CD4-positive, alpha-beta memory T cell (primary cell): Measurements from ENCODE around the gene MED15. TPM values are rescaled to one million over a fixed set of nuclear protein-coding genes. Genes with fewer than 3 reads are reported as not detected.
A peak's percentile ranks its signal among the peaks of the same experiment; 100 is the strongest.
"Not testable (repeated sequence)": the region's sequence is repeated elsewhere in the genome, so short reads cannot be mapped to it uniquely, and the experiment has no call there.

Experiments
- CTCF ChIA-PET: fragments of 350-600 bp; sonication (Branson Sonifier 250); formaldehyde crosslinking; loops from one replicate; lab custom pipeline; 2021; ENCODE audit warnings: inconsistent platforms; ENCODE audit not compliant: partially characterized antibody; lab: Charles Lee
- POLR2A ChIA-PET: fragments of 350-600 bp; sonication (Branson Sonifier 250); formaldehyde crosslinking; loops from one replicate; lab custom pipeline; 2021; ENCODE audit not compliant: partially characterized antibody; lab: Charles Lee
- DNase-seq, 5 donors: peaks; one replicate each; pipeline versions ENCODE4 v3.0.0 to v3.0.0-alpha.2; 2020 to 2022; ENCODE audit warnings: mixed read lengths in 1 of 5
- H3K27ac ChIP-seq: one replicate; pipeline ENCODE4 v1.7.0; 2013; ENCODE audit warnings: low read depth, low read length
- H3K27me3 ChIP-seq: 2 replicates; pipeline ENCODE4 v1.7.0; 2013; ENCODE audit warnings: mild to moderate bottlenecking, low read length, moderate library complexity; ENCODE audit not compliant: insufficient read depth
- H3K36me3 ChIP-seq: 2 replicates; pipeline ENCODE4 v1.7.0; 2013; ENCODE audit warnings: mild to moderate bottlenecking, low read length, moderate library complexity; ENCODE audit not compliant: insufficient read depth
- H3K4me1 ChIP-seq: 2 replicates; pipeline ENCODE4 v1.7.0; 2013; ENCODE audit warnings: mild to moderate bottlenecking, low read length, moderate library complexity; ENCODE audit not compliant: insufficient read depth
- H3K4me3 ChIP-seq, 2 donors: one replicate each; pipeline ENCODE4 v1.7.0; 2013; ENCODE audit warnings: low read length in 2 of 2, mild to moderate bottlenecking in 1 of 2
- H3K9me3 ChIP-seq, 2 donors: one replicate each; pipeline ENCODE4 v1.7.0; 2013; ENCODE audit warnings: low read length in 2 of 2, control low read depth in 1 of 2; ENCODE audit not compliant: control insufficient read depth in 1 of 2
- H3K27ac Mint-ChIP-seq, 7 donors: one replicate each; pipeline ENCODE4 v1.8.0; 2020 to 2021; ENCODE audit warnings: mixed read lengths in 7 of 7, mild to moderate bottlenecking in 6 of 7, inconsistent platforms in 3 of 7, moderate library complexity in 3 of 7
- H3K27me3 Mint-ChIP-seq, 2 donors: one replicate each; pipeline ENCODE4 v1.8.0; 2020 to 2021; ENCODE audit warnings: mixed read lengths in 2 of 2
- H3K36me3 Mint-ChIP-seq, 2 donors: one replicate each; pipeline ENCODE4 v1.8.0; 2020 to 2021; ENCODE audit warnings: mixed read lengths in 2 of 2, inconsistent platforms in 1 of 2, mild to moderate bottlenecking in 1 of 2
- H3K4me1 Mint-ChIP-seq, 4 donors: one replicate each; pipeline ENCODE4 v1.8.0; 2020 to 2021; ENCODE audit warnings: mixed read lengths in 4 of 4, mild to moderate bottlenecking in 1 of 4
- H3K4me3 Mint-ChIP-seq, 8 donors: one replicate each; pipeline ENCODE4 v1.8.0; 2020 to 2021; ENCODE audit warnings: mixed read lengths in 8 of 8, mild to moderate bottlenecking in 7 of 8, moderate library complexity in 6 of 8, inconsistent platforms in 3 of 8
- H3K9me3 Mint-ChIP-seq, 8 donors: one replicate each; pipeline ENCODE4 v1.8.0; 2020 to 2021; ENCODE audit warnings: mixed read lengths in 8 of 8, mild to moderate bottlenecking in 5 of 8, inconsistent platforms in 3 of 8, moderate library complexity in 1 of 8
- intact Hi-C: fragments of 100-400 bp; cut with micrococcal nuclease; formaldehyde crosslinking; loops from one replicate; pipeline ENCODE4 v1.15.1; 2023
- polyA plus RNA-seq, 2 donors: library from polyadenylated mRNA; unstranded; fragments of 300-500 nt; fragmentation: Illumina TruSeq; gene quantifications; one replicate each; pipeline ENCODE4 v1.2.3, GENCODE V29; 2021
- total RNA-seq, 2 experiments: library from RNA; stranded (reverse); gene quantifications; one replicate each; pipeline ENCODE4 v1.2.3, GENCODE V29; 2021

Gene MED15
- total and polyA plus RNA-seq, 4 experiments from 2014 or later: 15.6 to 237 (median 156) TPM

DNA sequence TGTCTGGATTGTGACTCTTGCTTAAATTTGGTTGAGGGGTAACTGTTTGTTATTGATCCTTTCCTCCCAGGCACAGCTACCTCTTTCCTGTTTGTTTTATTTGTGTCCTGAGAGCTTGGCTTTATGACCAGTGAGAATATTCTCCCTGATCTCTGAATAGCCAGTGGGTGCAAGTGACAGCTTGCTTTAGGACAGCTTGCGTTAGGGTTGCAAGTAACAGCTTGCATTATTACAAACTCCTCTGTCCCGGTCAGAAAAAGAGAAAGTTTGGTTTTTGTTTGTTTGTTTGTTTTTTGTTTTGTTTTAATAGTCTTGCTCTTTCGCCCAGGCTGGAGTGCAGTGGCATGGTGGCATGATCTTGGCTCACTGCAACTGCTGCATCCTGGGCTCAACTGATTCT lies 8.5 kb upstream of the MED15 start:
- intact Hi-C loops: no loop called here
- peaks cover 0 to 9% of the 10 kb centered on the region in 2 donors for H3K36me3 Mint-ChIP-seq
- CTCF ChIA-PET: interaction anchor here (0.8 to 1.9 kb wide), 8 partner anchors 35 to 81 kb away, joined by 3 to 8 read pairs (median 3); no protein-coding TSS in a partner anchor
- peaks cover 7 to 29% (median 17%) of the 10 kb centered on the region in 4 donors for H3K4me1 Mint-ChIP-seq
- POLR2A ChIA-PET: interaction anchor here (0.7 to 0.8 kb wide), 2 partner anchors 34 to 68 kb away, joined by 3 read pairs; no protein-coding TSS in a partner anchor
- Histone ChIP-seq H3K4me3 (no peak overlapping the region), H3K27me3 (no peaks in the 10 kb centered on the region), H3K4me1 (peaks cover 16% of the 10 kb centered on the region), H3K36me3 (no peaks in the 10 kb centered on the region), H3K9me3 (no peaks in the 10 kb centered on the region), H3K27ac (no peak overlapping the region)
- peak overlapping the region in 1 of 7 donors; percentile 46 for H3K27ac Mint-ChIP-seq
- no peaks in the 10 kb centered on the region for H3K9me3 Mint-ChIP-seq
- no peak for DNase-seq
- H3K4me3 Mint-ChIP-seq: peak overlapping the region in 1 of 8 donors; percentile 7
- H3K27me3 Mint-ChIP-seq: no peaks in the 10 kb centered on the region

DNA sequence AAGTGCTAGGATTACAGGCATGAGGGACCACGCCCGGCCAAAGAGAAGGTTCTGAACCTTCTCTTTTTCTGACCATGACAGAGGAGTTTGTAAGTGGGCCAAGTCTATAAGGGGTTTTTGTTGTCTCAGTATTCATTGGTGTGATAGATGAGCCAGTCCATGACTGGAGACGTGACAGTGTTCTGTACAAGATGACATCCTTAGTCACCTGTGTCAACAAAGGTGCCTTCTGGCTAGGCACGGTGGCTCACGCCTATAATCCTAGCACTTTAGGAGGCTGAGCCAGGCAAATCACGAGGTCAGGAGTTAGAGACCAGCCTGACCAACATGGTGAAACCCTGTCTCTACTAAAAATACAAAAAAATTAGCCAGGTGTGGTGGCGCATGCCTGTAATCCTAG lies 7.6 kb upstream of the MED15 start:
- CTCF ChIA-PET: no interaction called here
- Histone ChIP-seq H3K27ac (no peak overlapping the region), H3K4me3 (no peak overlapping the region), H3K36me3 (no peaks in the 10 kb centered on the region), H3K27me3 (no peaks in the 10 kb centered on the region), H3K4me1 (peaks cover 8% of the 10 kb centered on the region), H3K9me3 (no peaks in the 10 kb centered on the region)
- Mint-ChIP-seq H3K36me3 (peaks cover 0 to 5% of the 10 kb centered on the region in 2 donors), H3K27ac (no peak overlapping the region), H3K9me3 (no peaks in the 10 kb centered on the region), H3K4me3 (no peak overlapping the region), H3K4me1 (peaks cover 3 to 20% (median 10%) of the 10 kb centered on the region in 4 donors), H3K27me3 (no peaks in the 10 kb centered on the region)
- no peak for DNase-seq
- POLR2A ChIA-PET: no interaction called here
- intact Hi-C loops: no loop called here

DNA sequence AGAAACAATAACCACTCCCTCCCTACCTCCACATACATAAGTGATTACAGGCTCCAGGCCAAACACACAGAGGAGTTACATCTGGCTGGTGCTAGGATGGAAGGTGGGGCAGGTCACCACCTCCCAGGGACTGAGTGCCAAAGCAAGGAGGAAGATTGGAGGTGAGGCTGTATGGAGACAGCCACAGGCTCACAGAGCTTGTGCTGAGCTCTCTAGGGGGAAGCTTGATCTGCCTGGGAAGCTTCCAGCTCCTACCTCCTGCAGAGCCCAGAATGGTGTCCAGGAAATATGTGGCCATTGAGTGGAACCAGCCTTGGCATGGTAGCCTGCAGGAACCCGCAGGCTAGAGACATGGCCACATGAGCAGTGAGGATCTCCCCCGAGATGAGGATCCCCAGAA lies 3.6 kb upstream of the MED15 start:
- intact Hi-C loops: no loop called here
- Mint-ChIP-seq H3K9me3 (no peaks in the 10 kb centered on the region), H3K27ac (peak overlapping the region in 1 of 7 donors; percentile 21), H3K4me3 (no peak overlapping the region), H3K4me1 (peaks cover 9 to 21% (median 17%) of the 10 kb centered on the region in 4 donors), H3K27me3 (no peaks in the 10 kb centered on the region), H3K36me3 (peaks cover 0 to 14% of the 10 kb centered on the region in 2 donors)
- no peaks in the 10 kb centered on the region for H3K9me3 ChIP-seq
- no peaks in the 10 kb centered on the region for H3K36me3 ChIP-seq
- H3K4me1 ChIP-seq: peaks cover 13% of the 10 kb centered on the region
- DNase-seq: no peak
- H3K27me3 ChIP-seq: no peaks in the 10 kb centered on the region
- ChIA-PET POLR2A (interaction anchor here (1.4 kb wide), 1 partner anchor 141 kb away, joined by 3 read pairs; no protein-coding TSS in a partner anchor), CTCF (interaction anchor here (0.8 kb wide), 1 partner anchor 85 kb away, joined by 4 read pairs; no protein-coding TSS in a partner anchor)
- H3K27ac ChIP-seq: no peak overlapping the region
- H3K4me3 ChIP-seq: no peak overlapping the region

DNA sequence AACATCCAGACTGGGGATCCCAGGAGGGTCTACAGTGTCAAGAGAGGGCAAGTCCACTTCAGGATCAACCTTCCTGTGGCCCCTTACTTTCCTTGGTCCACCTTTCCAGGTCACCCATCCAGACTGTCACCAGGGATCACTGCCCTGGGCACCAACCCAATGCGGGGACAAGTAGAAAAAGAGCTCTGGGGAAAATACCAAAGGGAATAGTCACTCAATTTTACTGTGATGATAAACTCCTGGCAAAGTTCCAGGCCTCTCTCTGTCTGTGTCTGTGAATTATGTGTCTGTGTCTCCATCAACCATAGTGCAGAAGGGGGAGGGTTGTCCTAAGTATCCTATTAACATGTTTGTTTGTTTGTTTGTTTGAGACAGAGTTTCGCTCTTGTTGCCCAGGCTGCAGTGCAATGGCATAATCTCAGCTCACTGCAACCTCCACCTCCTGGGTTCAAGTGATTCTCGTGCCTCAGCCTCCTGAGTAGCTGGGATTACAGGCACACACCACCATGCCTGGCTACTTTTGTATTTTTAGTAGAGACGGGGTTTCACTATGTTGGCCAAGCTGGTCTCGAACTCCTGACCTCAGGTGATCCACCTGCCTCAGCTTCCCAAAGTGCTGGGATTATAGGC lies 3.0 kb upstream of the MED15 start:
- Mint-ChIP-seq H3K4me3 (peak overlapping the region in 2 of 8 donors; percentile 10 to 45), H3K4me1 (peaks cover 15 to 27% (median 23%) of the 10 kb centered on the region in 4 donors), H3K36me3 (peaks cover 0 to 20% of the 10 kb centered on the region in 2 donors), H3K27ac (peak overlapping the region in 1 of 7 donors; percentile 21)
- ChIA-PET CTCF (interaction anchor here (0.8 to 11.7 kb wide), 3 partner anchors 44 to 86 kb away, joined by 3 to 154 read pairs (median 4); no protein-coding TSS in a partner anchor), POLR2A (interaction anchor here (1.4 to 11.3 kb wide), 2 partner anchors 50 to 141 kb away, joined by 3 to 209 read pairs; no protein-coding TSS in a partner anchor)
- H3K4me3 ChIP-seq, H3K9me3 ChIP-seq, DNase-seq, H3K36me3 ChIP-seq, H3K9me3 Mint-ChIP-seq, H3K27ac ChIP-seq, intact Hi-C loops, H3K27me3 ChIP-seq, H3K27me3 Mint-ChIP-seq: not testable (repeated sequence)
- peaks cover 19% of the 10 kb centered on the region for H3K4me1 ChIP-seq

DNA sequence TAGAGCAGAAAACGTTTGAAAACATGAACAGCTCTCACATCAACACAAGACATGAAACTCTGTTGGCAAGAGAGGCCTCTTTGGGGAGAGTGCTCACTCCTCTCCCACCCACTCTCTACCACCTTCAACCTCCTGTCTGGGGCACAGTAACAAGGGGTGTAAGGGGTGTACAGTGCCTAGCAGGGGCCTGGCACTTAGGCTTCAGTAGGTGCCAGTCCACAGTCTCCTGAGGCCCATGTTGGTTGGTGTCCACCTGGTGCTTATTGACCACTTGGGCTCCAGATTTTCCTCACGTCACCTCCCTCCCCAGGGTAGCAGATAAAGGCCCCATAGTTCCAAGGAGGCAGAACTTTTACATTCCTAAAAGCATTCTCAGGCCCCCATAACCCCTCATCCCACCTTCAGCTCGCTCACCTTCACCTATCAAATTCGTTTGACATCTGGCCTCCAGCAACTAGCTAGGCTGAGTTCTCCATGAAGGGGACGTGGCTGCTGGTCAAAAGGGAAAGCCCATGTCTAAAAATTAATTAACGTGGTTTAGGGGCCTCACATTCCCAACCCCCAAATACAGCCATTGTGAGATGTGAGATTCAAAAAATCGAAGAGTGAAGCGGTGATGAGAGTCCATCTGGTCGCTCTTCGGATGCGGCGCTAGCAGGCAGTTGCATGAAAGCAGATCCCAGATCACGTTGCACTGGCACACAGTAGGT lies 712 bp upstream of the MED15 start:
- no peak for DNase-seq
- Mint-ChIP-seq H3K36me3 (peaks cover 0 to 27% of the 10 kb centered on the region in 2 donors), H3K27ac (peak overlapping the region; percentile 86 to 99 (median 96)), H3K27me3 (no peaks in the 10 kb centered on the region), H3K9me3 (no peaks in the 10 kb centered on the region), H3K4me3 (peak overlapping the region; percentile 66 to 99 (median 96)), H3K4me1 (peaks cover 35 to 50% (median 43%) of the 10 kb centered on the region in 4 donors)
- peaks cover 42% of the 10 kb centered on the region for H3K4me1 ChIP-seq
- peak overlapping the region; percentile 93 for H3K27ac ChIP-seq
- ChIA-PET CTCF (interaction anchor here (1.2 to 11.7 kb wide), 6 partner anchors 17 to 88 kb away, joined by 3 to 154 read pairs (median 6); no protein-coding TSS in a partner anchor), POLR2A (interaction anchor here (0.9 to 11.3 kb wide), 16 partner anchors 11 to 411 kb away, joined by 3 to 209 read pairs (median 8); partner anchors contain the start of genes CRKL and ZNF74)
- intact Hi-C loops: loop anchor here (1.0 kb wide), 3 partner anchors 10 to 63 kb away; no protein-coding TSS in a partner anchor
- no peaks in the 10 kb centered on the region for H3K9me3 ChIP-seq
- no peaks in the 10 kb centered on the region for H3K27me3 ChIP-seq
- no peaks in the 10 kb centered on the region for H3K36me3 ChIP-seq
- H3K4me3 ChIP-seq: peak overlapping the region; percentile 85 to 98

DNA sequence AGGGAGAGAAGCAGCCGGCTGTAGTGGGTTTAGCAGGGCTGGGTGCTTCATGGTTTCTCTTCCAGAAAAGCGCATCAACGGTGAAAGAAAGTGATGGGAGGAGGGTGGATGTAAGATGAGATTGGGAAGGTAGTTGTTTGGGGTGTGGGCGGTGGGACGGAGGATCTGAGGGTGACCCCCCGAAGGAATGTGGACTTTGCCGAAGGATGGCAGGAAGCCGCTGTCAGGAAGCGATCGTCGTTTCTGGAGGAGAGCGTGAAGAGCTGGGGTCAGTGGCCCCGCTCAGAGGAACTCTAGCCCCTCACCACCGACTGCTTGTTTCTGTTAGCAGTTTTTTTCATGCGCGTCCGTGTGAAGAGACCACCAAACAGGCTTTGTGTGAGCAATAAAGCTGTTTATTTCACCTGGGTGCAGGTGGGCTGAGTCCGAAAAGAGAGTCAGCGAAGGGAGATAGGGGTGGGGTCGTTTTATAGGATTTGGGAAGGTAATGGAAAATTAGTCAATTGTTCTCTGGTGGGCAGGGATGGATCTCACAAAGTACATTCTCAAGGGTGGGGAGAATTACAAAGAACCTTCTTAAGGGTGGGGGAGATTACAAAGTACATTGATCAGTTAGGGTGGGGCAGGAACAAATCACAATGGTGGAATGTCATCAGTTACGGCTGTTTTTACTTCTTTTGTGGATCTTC lies 801 bp downstream of the MED15 start:
- Mint-ChIP-seq H3K4me1 (peaks cover 42 to 59% (median 50%) of the 10 kb centered on the region in 4 donors), H3K4me3 (peak overlapping the region; percentile 93 to 99 (median 97)), H3K27ac (peak overlapping the region; percentile 86 to 99 (median 96)), H3K36me3 (peaks cover 4 to 31% of the 10 kb centered on the region in 2 donors)
- intact Hi-C loops, H3K9me3 Mint-ChIP-seq, DNase-seq, H3K36me3 ChIP-seq, H3K9me3 ChIP-seq, H3K27me3 Mint-ChIP-seq, H3K27me3 ChIP-seq: not testable (repeated sequence)
- Histone ChIP-seq H3K4me1 (peaks cover 50% of the 10 kb centered on the region), H3K4me3 (peak overlapping the region; percentile 85 to 98), H3K27ac (peak overlapping the region; percentile 93)
- CTCF ChIA-PET: interaction anchor here (1.0 to 11.7 kb wide), 12 partner anchors 13 to 98 kb away, joined by 3 to 154 read pairs (median 4); no protein-coding TSS in a partner anchor
- POLR2A ChIA-PET: interaction anchor here (0.6 to 11.3 kb wide), 19 partner anchors 10 to 409 kb away, joined by 3 to 209 read pairs (median 6); partner anchors contain the start of genes CRKL and ZNF74
